ENCODE measurements around the gene LPAR2. TPM values are rescaled to one million over a fixed set of nuclear protein-coding genes. Genes with fewer than 3 reads are reported as not detected.

Gene LPAR2
- total and polyA plus RNA-seq, 11 donors, result 0.24 to 6.1 (median 0.74) TPM; not detected in 1

- WGBS, 4 donors, result 0 to 4% (median 1%) methylated on average over 15 to 50 of the region's 50 CpGs
- H3K4me1 ChIP-seq, result peaks cover 0 to 15% (median 7%) of the 10 kb centered on the region in 12 donors
- peak; percentile 71 to 91 (median 81) for DNase-seq
- no peaks in the 10 kb centered on the region for H3K9me3 ChIP-seq
- H3K27me3 ChIP-seq, result no peaks in the 10 kb centered on the region
- H3K36me3 ChIP-seq, result peaks cover 3 to 72% (median 37%) of the 10 kb centered on the region in 9 donors
- H3K4me3 ChIP-seq, result peak within 1 kb of the TSS; percentile 41 to 96 (median 77)
- ATAC-seq, result peak; percentile 36 to 85 (median 82)
- TF ChIP-seq POLR2A (IDR thresholded peaks at IDR 0.05), result peak in 1 of 2 donors; percentile 51
- TF ChIP-seq, protein P1, sequence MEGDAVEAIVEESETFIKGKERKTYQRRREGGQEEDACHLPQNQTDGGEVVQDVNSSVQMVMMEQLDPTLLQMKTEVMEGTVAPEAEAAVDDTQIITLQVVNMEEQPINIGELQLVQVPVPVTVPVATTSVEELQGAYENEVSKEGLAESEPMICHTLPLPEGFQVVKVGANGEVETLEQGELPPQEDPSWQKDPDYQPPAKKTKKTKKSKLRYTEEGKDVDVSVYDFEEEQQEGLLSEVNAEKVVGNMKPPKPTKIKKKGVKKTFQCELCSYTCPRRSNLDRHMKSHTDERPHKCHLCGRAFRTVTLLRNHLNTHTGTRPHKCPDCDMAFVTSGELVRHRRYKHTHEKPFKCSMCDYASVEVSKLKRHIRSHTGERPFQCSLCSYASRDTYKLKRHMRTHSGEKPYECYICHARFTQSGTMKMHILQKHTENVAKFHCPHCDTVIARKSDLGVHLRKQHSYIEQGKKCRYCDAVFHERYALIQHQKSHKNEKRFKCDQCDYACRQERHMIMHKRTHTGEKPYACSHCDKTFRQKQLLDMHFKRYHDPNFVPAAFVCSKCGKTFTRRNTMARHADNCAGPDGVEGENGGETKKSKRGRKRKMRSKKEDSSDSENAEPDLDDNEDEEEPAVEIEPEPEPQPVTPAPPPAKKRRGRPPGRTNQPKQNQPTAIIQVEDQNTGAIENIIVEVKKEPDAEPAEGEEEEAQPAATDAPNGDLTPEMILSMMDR (IDR thresholded peaks at IDR 0.05), result peak; percentile 81 to 93 (median 90)
- intact Hi-C loops (cut with DNase I), result loop anchor here (1.0 to 5.0 kb wide), 5 partner anchors 91 to 111 kb away; no protein-coding TSS in a partner anchor
- peak within 1 kb of the TSS in 10 of 12 donors; percentile 6 to 96 (median 44) for H3K27ac ChIP-seq
Observed at GRCh38 chr19:19643158-19644053, 15.4 kb upstream of the LPAR2 start, which contains the start of gene GMIP. GMIP (minus strand) TSS chr19:19643657; CDS start chr19:19643529, 128 bp downstream.

- peak in 1 of 5 donors; percentile 25 for DNase-seq
- peak in 1 of 4 donors; percentile 2 for ATAC-seq
- peaks cover 3 to 72% (median 29%) of the 10 kb centered on the region in 9 donors for H3K36me3 ChIP-seq
- peak overlapping the region; percentile 41 to 96 (median 77) for H3K4me3 ChIP-seq
- H3K4me1 ChIP-seq, result peaks cover 0 to 15% (median 7%) of the 10 kb centered on the region in 12 donors
- 29 to 36% (median 31%) methylated on average over 13 to 16 of the region's 16 CpGs for WGBS, 4 donors
- no peaks in the 10 kb centered on the region for H3K9me3 ChIP-seq
- peak overlapping the region in 7 of 12 donors; percentile 6 to 96 (median 61) for H3K27ac ChIP-seq
- intact Hi-C loops (cut with DNase I), result loop anchor here in 9 of 10 donors (2.0 to 5.0 kb wide), 4 partner anchors 90 to 110 kb away; no protein-coding TSS in a partner anchor
- no peak for TF ChIP-seq POLR2A (IDR thresholded peaks at IDR 0.05)
- TF ChIP-seq, protein P1 (IDR thresholded peaks at IDR 0.05), result no peak
- no peaks in the 10 kb centered on the region for H3K27me3 ChIP-seq
Observed at GRCh38 chr19:19642506-19643157, 14.6 kb upstream of the LPAR2 start.

DNA sequence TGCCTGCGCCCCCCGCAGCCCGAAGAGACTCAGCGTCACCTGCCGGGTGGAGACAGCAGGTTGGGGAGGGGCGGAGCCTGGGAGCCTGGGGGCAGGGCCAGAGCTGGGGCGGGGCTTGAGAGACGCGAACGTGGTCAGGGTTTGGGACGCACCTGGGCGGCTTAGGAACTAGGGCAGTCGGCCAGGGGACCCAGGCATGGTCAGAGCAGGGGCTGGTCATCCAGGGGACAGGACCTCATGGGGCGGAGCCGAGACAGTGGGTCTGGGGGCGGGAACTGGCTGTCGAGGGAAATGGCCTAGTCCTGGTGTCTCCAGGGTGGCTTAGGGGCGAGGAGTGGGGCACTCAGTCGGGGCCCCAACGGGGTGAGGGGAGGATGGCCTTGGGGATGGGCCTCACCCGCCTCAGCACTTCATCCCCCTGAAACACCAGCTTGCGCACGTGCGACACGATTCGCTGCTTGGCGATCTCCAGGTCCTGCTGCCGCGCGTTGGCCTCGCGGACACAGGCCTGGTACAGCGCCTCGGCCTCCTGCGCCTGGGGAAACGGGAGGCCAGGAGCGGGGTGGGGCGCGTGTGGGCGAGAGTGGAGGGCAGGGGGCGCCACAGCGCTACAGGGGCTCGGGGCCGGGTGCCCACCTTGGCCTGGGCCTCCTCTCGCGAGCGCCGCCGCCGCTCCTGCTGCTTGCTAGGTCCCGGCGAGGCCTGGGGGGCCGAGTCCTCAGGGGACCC is 9.7 kb upstream of the LPAR2 start:
- ATAC-seq (no peak), DNase-seq (no peak)
- Histone ChIP-seq H3K9me3 (no peaks in the 10 kb centered on the region), H3K27me3 (no peaks in the 10 kb centered on the region), H3K4me3 (no peak overlapping the region), H3K27ac (no peak overlapping the region), H3K36me3 (peaks cover 0 to 85% (median 10%) of the 10 kb centered on the region in 9 donors), H3K4me1 (peaks cover 0 to 2% (median under 1%) of the 10 kb centered on the region in 12 donors)
- intact Hi-C loops (cut with DNase I), result no loop called here
- WGBS, 4 donors, result 58 to 70% (median 66%) methylated on average over 19 to 53 of the region's 53 CpGs
- TF ChIP-seq, protein P1 (IDR thresholded peaks at IDR 0.05), result no peak
- no peak for TF ChIP-seq POLR2A (IDR thresholded peaks at IDR 0.05)
